Liver (tissue), 3 donors: ENCODE measurements around the gene JAGN1.

ENCODE experiments used
- HNF4A ChIP-seq, 2 donors: conservative IDR thresholded peaks; 2 replicates each; pipeline ENCODE4 v1.6.1; 2016; ENCODE audit warnings: antibody characterized with exemption in 2 of 2, mild to moderate bottlenecking in 2 of 2
- HNF4G ChIP-seq: IDR thresholded peaks from 2 replicates; pipeline ENCODE4 v1.6.1; 2016; ENCODE audit warnings: antibody characterized with exemption
- RAD21 ChIP-seq, 2 donors: IDR thresholded peaks; 2 replicates each; pipeline ENCODE4 v1.6.1; 2016; ENCODE audit warnings: antibody characterized with exemption in 2 of 2, mild to moderate bottlenecking in 2 of 2
- SP1 ChIP-seq: IDR thresholded peaks from 2 replicates; pipeline ENCODE4 v1.6.1; 2018; ENCODE audit warnings: antibody characterized with exemption, mild to moderate bottlenecking
- YY1 ChIP-seq: IDR thresholded peaks from 2 replicates; pipeline ENCODE4 v1.6.1; 2016; ENCODE audit warnings: antibody characterized with exemption, mild to moderate bottlenecking
- TF ChIP-seq, protein P1 (sequence below): fragments of 150-350 bp; IDR thresholded peaks from 2 replicates; pipeline ENCODE4 v1.5.1; 2017; ENCODE audit warnings: improper control_type of control experiment, low read depth, low read length; ENCODE audit not compliant: missing input control
- TF ChIP-seq, protein P2 (sequence below): IDR thresholded peaks from 2 replicates; pipeline ENCODE4 v1.6.1; 2016; ENCODE audit warnings: antibody characterized with exemption
- TF ChIP-seq, protein P3 (sequence below): IDR thresholded peaks from 2 replicates; pipeline ENCODE4 v1.6.1; 2016; ENCODE audit warnings: antibody characterized with exemption
- donor health status: healthy.
- donor health status: healthy.

DNA sequence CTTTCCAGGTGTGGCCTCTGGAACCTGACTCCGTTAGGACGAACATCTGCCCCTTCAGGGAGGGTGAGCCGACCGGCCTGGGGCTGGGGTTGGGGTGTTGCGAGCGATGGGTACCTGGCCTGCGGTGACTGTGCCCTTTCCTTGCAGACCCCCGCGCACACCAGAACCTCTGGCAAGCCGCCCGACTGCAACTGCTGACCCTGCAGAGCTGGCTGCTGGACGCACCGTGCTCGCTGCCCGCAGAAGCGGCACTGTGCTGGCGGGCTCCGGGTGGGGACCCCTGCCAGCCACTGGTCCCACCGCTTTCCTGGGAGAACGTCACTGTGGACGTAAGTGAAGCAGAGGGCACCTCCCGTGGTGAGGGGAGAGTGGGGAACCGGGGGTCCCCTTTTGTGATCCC is 37.7 kb downstream of the JAGN1 start:
- TF ChIP-seq, protein P1, sequence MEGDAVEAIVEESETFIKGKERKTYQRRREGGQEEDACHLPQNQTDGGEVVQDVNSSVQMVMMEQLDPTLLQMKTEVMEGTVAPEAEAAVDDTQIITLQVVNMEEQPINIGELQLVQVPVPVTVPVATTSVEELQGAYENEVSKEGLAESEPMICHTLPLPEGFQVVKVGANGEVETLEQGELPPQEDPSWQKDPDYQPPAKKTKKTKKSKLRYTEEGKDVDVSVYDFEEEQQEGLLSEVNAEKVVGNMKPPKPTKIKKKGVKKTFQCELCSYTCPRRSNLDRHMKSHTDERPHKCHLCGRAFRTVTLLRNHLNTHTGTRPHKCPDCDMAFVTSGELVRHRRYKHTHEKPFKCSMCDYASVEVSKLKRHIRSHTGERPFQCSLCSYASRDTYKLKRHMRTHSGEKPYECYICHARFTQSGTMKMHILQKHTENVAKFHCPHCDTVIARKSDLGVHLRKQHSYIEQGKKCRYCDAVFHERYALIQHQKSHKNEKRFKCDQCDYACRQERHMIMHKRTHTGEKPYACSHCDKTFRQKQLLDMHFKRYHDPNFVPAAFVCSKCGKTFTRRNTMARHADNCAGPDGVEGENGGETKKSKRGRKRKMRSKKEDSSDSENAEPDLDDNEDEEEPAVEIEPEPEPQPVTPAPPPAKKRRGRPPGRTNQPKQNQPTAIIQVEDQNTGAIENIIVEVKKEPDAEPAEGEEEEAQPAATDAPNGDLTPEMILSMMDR: no peak
- no peak for TF ChIP-seq HNF4A (conservative IDR thresholded peaks at IDR 0.05)
- TF ChIP-seq HNF4G: no peak
- TF ChIP-seq, protein P2, sequence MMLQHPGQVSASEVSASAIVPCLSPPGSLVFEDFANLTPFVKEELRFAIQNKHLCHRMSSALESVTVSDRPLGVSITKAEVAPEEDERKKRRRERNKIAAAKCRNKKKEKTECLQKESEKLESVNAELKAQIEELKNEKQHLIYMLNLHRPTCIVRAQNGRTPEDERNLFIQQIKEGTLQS: no peak
- no peak for TF ChIP-seq RAD21 (IDR thresholded peaks at IDR 0.05)
- TF ChIP-seq, protein P3, sequence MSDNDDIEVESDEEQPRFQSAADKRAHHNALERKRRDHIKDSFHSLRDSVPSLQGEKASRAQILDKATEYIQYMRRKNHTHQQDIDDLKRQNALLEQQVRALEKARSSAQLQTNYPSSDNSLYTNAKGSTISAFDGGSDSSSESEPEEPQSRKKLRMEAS: no peak
- TF ChIP-seq SP1: no peak
- TF ChIP-seq YY1: no peak
